Activated B cell treated with CpG ODN at 0.5 μM for 24 hours (primary cell): Measurements from ENCODE around the gene SPACA6. TPM values are rescaled to one million over a fixed set of nuclear protein-coding genes. Genes with fewer than 3 reads are reported as not detected.

Experiments used
- ATAC-seq: fragments of 200-7000 bp; cut with Tn5 transposase; one replicate; pipeline ENCODE4 v1.10.0; 2021; ENCODE audit warnings: low read depth, mild to moderate bottlenecking, moderate library complexity
- CTCF ChIA-PET: fragments of 350-600 bp; sonication (Branson Sonifier 250); formaldehyde crosslinking; loops from one replicate; lab custom pipeline; 2021; ENCODE audit warnings: antibody characterized with exemption; lab: Charles Lee
- POLR2A ChIA-PET: fragments of 350-600 bp; sonication (Branson Sonifier 250); formaldehyde crosslinking; loops from one replicate; lab custom pipeline; 2021; ENCODE audit warnings: antibody characterized with exemption; lab: Charles Lee
- DNase-seq: peaks from one replicate; pipeline ENCODE4 v3.0.0; 2022
- H3K27ac Mint-ChIP-seq: one replicate; pipeline ENCODE4 v1.8.0; 2020; ENCODE audit warnings: mixed read lengths
- H3K27me3 Mint-ChIP-seq: one replicate; pipeline ENCODE4 v1.8.0; 2021; ENCODE audit warnings: mixed read lengths
- H3K36me3 Mint-ChIP-seq: one replicate; pipeline ENCODE4 v1.8.0; 2021; ENCODE audit warnings: low read depth, mixed read lengths
- H3K4me1 Mint-ChIP-seq: one replicate; pipeline ENCODE4 v1.8.0; 2021; ENCODE audit warnings: mixed read lengths
- H3K4me3 Mint-ChIP-seq: one replicate; pipeline ENCODE4 v1.8.0; 2020; ENCODE audit warnings: mild to moderate bottlenecking, mixed read lengths
- H3K9me3 Mint-ChIP-seq: one replicate; pipeline ENCODE4 v1.8.0; 2020; ENCODE audit warnings: mixed read lengths
- intact Hi-C: fragments of 100-400 bp; cut with micrococcal nuclease; formaldehyde crosslinking; loops from one replicate; pipeline ENCODE4 v1.15.1; 2024
- total RNA-seq: library from RNA; stranded (reverse); gene quantifications from 2 replicates; pipeline ENCODE4 v1.2.3, GENCODE V29; 2022
- TF ChIP-seq, protein P1 (sequence below): fragments of 200-600 bp; IDR thresholded peaks from one replicate; pipeline ENCODE4 v1.8.0; 2022; ENCODE audit warnings: antibody characterized with exemption, mild to moderate bottlenecking

Gene SPACA6
- total RNA-seq, 1 donor from 2014 or later: 3.2 TPM

DNA sequence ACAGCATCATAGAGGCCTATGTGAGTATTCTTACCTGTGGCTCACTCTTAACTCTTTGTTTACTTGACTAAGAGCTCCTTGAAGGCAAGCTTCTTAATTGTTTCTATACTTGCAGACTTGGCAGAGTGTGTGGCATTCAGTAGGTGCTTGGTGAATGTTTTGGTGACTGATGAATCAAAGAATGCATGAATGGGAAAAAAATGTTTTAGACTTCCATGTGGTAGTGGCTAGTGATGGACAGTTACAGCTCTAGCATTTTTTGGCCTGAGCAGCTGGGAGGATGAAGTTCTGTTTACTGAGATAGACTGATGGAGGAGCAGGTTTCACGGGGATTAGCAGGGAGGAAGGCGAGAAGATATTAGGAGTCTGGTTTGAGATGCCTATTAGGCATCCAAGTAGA lies 17.0 kb downstream of the SPACA6 start:
- Mint-ChIP-seq H3K36me3 (peaks cover 16% of the 10 kb centered on the region), H3K4me3 (no peak overlapping the region), H3K27me3 (no peaks in the 10 kb centered on the region), H3K4me1 (peaks cover 35% of the 10 kb centered on the region), H3K27ac (no peak overlapping the region), H3K9me3 (no peaks in the 10 kb centered on the region)
- ATAC-seq: no peak
- ChIA-PET CTCF (interaction anchor here (1.0 kb wide), 1 partner anchor 68 kb away, joined by 3 read pairs; no protein-coding TSS in a partner anchor), POLR2A (no interaction called here)
- DNase-seq: no peak
- TF ChIP-seq, protein P1, sequence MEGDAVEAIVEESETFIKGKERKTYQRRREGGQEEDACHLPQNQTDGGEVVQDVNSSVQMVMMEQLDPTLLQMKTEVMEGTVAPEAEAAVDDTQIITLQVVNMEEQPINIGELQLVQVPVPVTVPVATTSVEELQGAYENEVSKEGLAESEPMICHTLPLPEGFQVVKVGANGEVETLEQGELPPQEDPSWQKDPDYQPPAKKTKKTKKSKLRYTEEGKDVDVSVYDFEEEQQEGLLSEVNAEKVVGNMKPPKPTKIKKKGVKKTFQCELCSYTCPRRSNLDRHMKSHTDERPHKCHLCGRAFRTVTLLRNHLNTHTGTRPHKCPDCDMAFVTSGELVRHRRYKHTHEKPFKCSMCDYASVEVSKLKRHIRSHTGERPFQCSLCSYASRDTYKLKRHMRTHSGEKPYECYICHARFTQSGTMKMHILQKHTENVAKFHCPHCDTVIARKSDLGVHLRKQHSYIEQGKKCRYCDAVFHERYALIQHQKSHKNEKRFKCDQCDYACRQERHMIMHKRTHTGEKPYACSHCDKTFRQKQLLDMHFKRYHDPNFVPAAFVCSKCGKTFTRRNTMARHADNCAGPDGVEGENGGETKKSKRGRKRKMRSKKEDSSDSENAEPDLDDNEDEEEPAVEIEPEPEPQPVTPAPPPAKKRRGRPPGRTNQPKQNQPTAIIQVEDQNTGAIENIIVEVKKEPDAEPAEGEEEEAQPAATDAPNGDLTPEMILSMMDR: no peak
- intact Hi-C loops: no loop called here

DNA sequence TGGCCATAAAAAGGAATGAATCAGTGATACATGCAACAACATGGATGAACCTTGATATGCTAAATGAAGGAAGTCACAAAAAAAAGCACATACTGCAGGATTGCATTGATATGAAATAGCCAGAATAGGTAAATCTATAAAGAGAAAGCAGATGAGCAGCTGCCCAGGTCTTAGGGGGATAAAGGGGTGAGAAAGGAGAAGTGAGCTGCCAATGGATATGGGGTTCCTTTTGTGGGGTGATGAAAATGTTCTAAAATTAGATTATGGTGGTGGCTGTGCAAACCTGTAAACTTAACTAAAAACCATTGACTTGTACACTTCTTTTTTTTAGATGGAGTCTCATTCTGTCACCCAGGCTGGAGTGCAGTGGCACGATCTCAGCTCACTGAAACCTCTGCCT lies 18.6 kb downstream of the SPACA6 start:
- ATAC-seq: no peak
- intact Hi-C loops: no loop called here

DNA sequence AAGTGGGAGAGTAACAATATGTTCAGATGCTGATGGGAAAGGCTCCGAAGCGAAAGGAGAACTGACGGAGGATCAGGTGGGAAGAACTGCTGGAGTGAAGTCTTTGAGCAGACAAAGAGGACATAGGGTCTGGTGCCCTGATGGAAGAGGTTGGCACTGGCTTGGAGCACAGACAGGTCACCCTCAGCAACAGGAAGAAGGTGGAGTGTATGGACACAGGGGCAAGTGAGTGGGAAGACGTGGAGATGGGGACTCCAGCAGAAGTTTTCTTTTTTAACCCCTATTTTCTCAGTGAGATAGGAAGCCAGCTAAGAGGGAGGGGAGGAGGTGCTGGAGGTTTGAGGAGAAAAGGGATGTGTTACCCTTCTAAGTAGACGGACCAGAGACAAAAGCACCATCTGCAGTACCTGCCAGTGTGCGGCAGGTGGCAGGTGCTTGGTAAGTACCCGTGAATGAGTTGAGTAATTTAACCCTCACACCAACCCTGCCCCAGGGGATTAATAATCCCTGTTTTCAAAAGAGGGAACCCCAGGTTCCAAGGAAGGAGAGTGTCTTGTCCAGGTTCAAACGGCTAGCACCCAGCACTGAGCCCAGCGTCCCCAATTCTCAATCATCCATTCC lies 19.4 kb downstream of the SPACA6 start:
- DNase-seq: no peak
- ChIA-PET POLR2A (no interaction called here), CTCF (interaction anchor here (1.6 kb wide), 1 partner anchor 65 kb away, joined by 4 read pairs; no protein-coding TSS in a partner anchor)
- Mint-ChIP-seq H3K4me1 (peaks cover 26% of the 10 kb centered on the region), H3K4me3 (no peak overlapping the region), H3K27ac (no peak overlapping the region), H3K9me3 (peaks cover 4% of the 10 kb centered on the region), H3K36me3 (no peaks in the 10 kb centered on the region), H3K27me3 (peaks cover 8% of the 10 kb centered on the region)
- TF ChIP-seq, protein P1: no peak
- intact Hi-C loops: no loop called here
- ATAC-seq: peak; percentile 50

More for the DNA sequence above, 18.6 kb downstream of the SPACA6 start:
- Mint-ChIP-seq H3K27ac (no peak overlapping the region), H3K27me3 (peaks cover 6% of the 10 kb centered on the region), H3K9me3 (peaks cover 4% of the 10 kb centered on the region), H3K4me3 (peak overlapping the region; percentile 12), H3K4me1 (peaks cover 26% of the 10 kb centered on the region), H3K36me3 (peaks cover 4% of the 10 kb centered on the region)
- ChIA-PET CTCF (no interaction called here), POLR2A (interaction anchor here (0.5 kb wide), 1 partner anchor 477 kb away, joined by 9 read pairs; no protein-coding TSS in a partner anchor)
- DNase-seq: no peak
- TF ChIP-seq, protein P1: no peak

DNA sequence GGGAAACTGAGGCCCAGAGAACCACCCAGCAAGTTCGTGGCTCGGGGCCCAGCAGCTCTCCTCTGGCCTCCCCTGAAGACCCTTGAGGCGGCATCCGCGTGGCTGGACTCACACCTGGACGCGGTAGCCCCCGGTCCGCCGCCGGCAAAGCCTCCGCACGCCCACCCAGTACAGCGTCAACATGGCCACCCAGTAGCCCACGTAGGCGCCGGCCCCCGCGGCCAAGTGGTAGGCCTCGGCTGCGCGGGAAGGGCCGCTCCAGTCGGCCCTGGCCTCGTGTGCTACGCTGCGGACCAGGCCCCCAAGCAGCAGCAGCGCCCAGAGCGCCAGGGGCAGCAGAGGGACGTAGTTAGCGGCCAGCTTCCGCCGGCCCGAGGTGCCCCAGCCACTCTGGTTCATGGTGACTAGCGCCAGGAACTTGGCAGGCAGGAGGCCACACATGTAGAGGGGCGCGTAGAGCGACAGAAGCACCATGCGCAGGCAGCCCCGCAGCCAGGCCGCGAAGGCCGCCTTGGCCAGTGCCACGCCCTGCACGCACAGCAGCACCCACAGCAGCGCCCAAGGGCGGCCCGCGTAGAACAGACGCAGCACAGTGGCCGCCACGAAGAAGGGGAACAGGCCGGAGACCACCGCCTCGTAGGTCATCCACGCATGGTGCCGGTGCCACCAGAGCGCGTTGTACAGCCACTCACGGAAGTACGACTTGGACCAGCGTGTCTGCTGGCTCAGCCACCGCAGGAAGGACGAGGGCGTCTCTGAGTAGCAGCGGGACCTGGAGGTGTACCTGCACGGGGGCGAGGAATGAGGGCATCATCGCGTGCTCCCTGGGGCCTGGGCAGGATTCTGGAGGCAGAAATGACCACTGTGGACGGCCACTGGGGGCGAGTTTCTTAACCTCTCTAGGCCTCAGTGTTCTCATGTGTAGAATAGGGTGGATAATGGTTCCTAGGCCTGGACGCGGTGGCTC lies 20.5 kb downstream of the SPACA6 start:
- intact Hi-C loops: no loop called here
- Mint-ChIP-seq H3K4me1 (peaks cover 26% of the 10 kb centered on the region), H3K27ac (no peak overlapping the region), H3K4me3 (no peak overlapping the region), H3K27me3 (peaks cover 13% of the 10 kb centered on the region), H3K36me3 (no peaks in the 10 kb centered on the region), H3K9me3 (peaks cover 4% of the 10 kb centered on the region)
- no peak for ATAC-seq
- TF ChIP-seq, protein P1: no peak
- ChIA-PET CTCF (interaction anchor here (1.6 kb wide), 1 partner anchor 64 kb away, joined by 4 read pairs; no protein-coding TSS in a partner anchor), POLR2A (no interaction called here)
- no peak for DNase-seq

DNA sequence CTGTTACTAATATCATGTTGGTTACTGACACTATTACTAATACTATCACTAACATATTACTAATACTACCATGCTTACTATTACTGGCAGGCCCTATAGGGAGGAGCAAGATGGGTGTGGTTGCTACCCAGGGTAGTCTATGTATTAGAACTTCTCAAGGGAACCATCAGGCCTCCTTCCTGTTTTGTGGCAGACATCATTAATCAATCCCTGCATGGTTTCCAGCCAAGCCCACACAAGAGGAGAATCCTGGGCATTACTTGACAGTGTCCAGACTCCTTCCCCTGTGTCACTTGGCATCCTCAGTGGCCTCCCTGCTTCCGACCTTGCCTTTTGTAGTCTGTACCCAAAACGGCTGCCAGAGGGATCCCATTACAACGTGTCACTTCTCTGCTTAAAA lies 21.7 kb downstream of the SPACA6 start:
- intact Hi-C loops: no loop called here
- H3K27me3 Mint-ChIP-seq: peaks cover 19% of the 10 kb centered on the region
- ATAC-seq (no peak), DNase-seq (no peak)
- H3K4me3 Mint-ChIP-seq: no peak overlapping the region
- peaks cover 4% of the 10 kb centered on the region for H3K9me3 Mint-ChIP-seq
- TF ChIP-seq, protein P1: no peak
- ChIA-PET CTCF (no interaction called here), POLR2A (no interaction called here)
- no peak overlapping the region for H3K27ac Mint-ChIP-seq
- peaks cover 26% of the 10 kb centered on the region for H3K4me1 Mint-ChIP-seq
- H3K36me3 Mint-ChIP-seq: no peaks in the 10 kb centered on the region
